ENCODE results near the gene WNK2.

The WNK2 gene

GRCh38 chr9:93137362-93137761 is 46.6 kb upstream of the WNK2 start:
- no peaks in the 10 kb centered on the region for H3K36me3 ChIP-seq (ENCODE audit: low read length)
- no peaks in the 10 kb centered on the region for H3K27me3 ChIP-seq (ENCODE audit: low read length)

GRCh38 chr9:93138171-93138764 is 45.7 kb upstream of the WNK2 start:
- Histone ChIP-seq H3K4me3 (ENCODE audit: insufficient read depth, low read length, poor library complexity, severe bottlenecking) (no peak overlapping the region), H4K20me1 (ENCODE audit: low read depth, low read length) (no peaks in the 10 kb centered on the region), H3K27me3 (ENCODE audit: low read length) (no peaks in the 10 kb centered on the region), H3K9me2 (replicated peaks; ENCODE audit: insufficient read depth, low read length) (no peaks in the 10 kb centered on the region), H3K4me2 (ENCODE audit: low read depth, low read length, poor library complexity, severe bottlenecking) (no peak overlapping the region), H3K9me3 (ENCODE audit: insufficient read depth, low read length) (no peaks in the 10 kb centered on the region), H3F3A (ENCODE audit: insufficient read depth) (no peaks in the 10 kb centered on the region), H3K79me2 (ENCODE audit: insufficient read depth, low read length) (no peaks in the 10 kb centered on the region), H3K27ac (ENCODE audit: low read depth, low read length) (no peak overlapping the region), H2AFZ (ENCODE audit: low read depth, low read length, severe bottlenecking) (no peak overlapping the region), H3K36me3 (ENCODE audit: low read length) (no peaks in the 10 kb centered on the region), H3K9ac (ENCODE audit: low read length) (no peak overlapping the region)
- TF ChIP-seq, protein P1, sequence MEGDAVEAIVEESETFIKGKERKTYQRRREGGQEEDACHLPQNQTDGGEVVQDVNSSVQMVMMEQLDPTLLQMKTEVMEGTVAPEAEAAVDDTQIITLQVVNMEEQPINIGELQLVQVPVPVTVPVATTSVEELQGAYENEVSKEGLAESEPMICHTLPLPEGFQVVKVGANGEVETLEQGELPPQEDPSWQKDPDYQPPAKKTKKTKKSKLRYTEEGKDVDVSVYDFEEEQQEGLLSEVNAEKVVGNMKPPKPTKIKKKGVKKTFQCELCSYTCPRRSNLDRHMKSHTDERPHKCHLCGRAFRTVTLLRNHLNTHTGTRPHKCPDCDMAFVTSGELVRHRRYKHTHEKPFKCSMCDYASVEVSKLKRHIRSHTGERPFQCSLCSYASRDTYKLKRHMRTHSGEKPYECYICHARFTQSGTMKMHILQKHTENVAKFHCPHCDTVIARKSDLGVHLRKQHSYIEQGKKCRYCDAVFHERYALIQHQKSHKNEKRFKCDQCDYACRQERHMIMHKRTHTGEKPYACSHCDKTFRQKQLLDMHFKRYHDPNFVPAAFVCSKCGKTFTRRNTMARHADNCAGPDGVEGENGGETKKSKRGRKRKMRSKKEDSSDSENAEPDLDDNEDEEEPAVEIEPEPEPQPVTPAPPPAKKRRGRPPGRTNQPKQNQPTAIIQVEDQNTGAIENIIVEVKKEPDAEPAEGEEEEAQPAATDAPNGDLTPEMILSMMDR (IDR thresholded peaks at IDR 0.05; ENCODE audit: insufficient read depth, low read length, poor library complexity, severe bottlenecking) = no peak
- no peak for TF ChIP-seq EZH2phosphoT487 (conservative IDR thresholded peaks at IDR 0.05; ENCODE audit: low read length)

More at GRCh38 chr9:93137362-93137761, 46.6 kb upstream of the WNK2 start:
- H3K27ac ChIP-seq (ENCODE audit: low read depth, low read length) = no peak overlapping the region
- TF ChIP-seq, protein P1 (IDR thresholded peaks at IDR 0.05; ENCODE audit: insufficient read depth, low read length, poor library complexity, severe bottlenecking) = no peak
- no peak for TF ChIP-seq EZH2phosphoT487 (conservative IDR thresholded peaks at IDR 0.05; ENCODE audit: low read length)
- no peaks in the 10 kb centered on the region for H3F3A ChIP-seq (ENCODE audit: insufficient read depth)
- no peaks in the 10 kb centered on the region for H3K9me2 ChIP-seq (replicated peaks; ENCODE audit: insufficient read depth, low read length)
- H2AFZ ChIP-seq (ENCODE audit: low read depth, low read length, severe bottlenecking) = no peak overlapping the region
- no peaks in the 10 kb centered on the region for H3K9me3 ChIP-seq (ENCODE audit: insufficient read depth, low read length)
- no peak overlapping the region for H3K4me3 ChIP-seq (ENCODE audit: insufficient read depth, low read length, poor library complexity, severe bottlenecking)
- H4K20me1 ChIP-seq (ENCODE audit: low read depth, low read length) = no peaks in the 10 kb centered on the region
- H3K79me2 ChIP-seq (ENCODE audit: insufficient read depth, low read length) = no peaks in the 10 kb centered on the region
- H3K9ac ChIP-seq (ENCODE audit: low read length) = no peak overlapping the region
- no peak overlapping the region for H3K4me2 ChIP-seq (ENCODE audit: low read depth, low read length, poor library complexity, severe bottlenecking)

DNA sequence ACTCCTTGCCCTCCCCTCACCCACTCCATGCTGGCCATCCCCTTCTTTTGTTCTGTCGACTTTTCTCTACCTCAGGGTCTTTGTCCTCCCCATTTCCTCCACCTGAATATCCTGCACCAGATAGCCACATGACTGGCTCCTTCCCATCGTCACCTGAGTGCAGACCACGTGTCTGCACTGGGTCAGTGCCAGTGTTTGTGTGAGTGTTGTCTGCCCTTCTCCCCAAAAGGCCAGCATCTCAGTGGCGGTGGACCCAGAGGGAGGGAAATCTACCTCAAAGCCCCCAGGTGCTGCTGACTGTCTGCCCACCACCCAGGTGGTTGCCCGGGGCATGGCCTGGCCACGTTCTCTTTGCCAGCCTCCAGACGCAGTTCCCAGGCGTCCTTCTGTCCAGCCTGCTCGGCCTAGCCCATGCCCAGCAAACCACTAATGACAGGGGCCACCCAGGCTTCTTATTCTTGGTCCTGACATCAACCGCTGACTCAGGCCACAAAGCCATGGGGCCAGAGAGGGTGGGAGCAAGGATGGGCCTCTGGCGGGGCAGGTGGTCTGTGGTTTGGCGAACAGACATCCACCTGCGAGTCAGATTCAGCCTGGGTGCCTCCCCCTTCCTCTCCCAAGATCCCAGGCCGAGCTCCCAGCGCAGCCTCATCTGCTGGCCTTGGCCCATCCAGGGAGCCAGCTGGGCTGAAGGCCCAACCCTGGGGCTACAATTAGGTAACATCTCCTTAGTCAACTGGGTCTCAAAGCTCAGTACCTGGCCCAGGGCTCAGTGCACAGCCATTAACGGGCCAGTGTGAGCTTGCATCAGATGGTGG is 44.4 kb upstream of the WNK2 start:
- Histone ChIP-seq H3K9me3 (ENCODE audit: insufficient read depth, low read length) (no peaks in the 10 kb centered on the region), H3K9ac (ENCODE audit: low read length) (no peak overlapping the region), H2AFZ (ENCODE audit: low read depth, low read length, severe bottlenecking) (no peak overlapping the region), H3K27ac (ENCODE audit: low read depth, low read length) (no peak overlapping the region), H3K4me2 (ENCODE audit: low read depth, low read length, poor library complexity, severe bottlenecking) (no peak overlapping the region), H3K9me2 (replicated peaks; ENCODE audit: insufficient read depth, low read length) (no peaks in the 10 kb centered on the region), H3K79me2 (ENCODE audit: insufficient read depth, low read length) (no peaks in the 10 kb centered on the region), H3K27me3 (ENCODE audit: low read length) (no peaks in the 10 kb centered on the region), H3K36me3 (ENCODE audit: low read length) (no peaks in the 10 kb centered on the region), H4K20me1 (ENCODE audit: low read depth, low read length) (no peaks in the 10 kb centered on the region), H3F3A (ENCODE audit: insufficient read depth) (no peaks in the 10 kb centered on the region), H3K4me3 (ENCODE audit: insufficient read depth, low read length, poor library complexity, severe bottlenecking) (no peak overlapping the region)
- TF ChIP-seq EZH2phosphoT487 (conservative IDR thresholded peaks at IDR 0.05; ENCODE audit: low read length) = no peak
- TF ChIP-seq, protein P1 (IDR thresholded peaks at IDR 0.05; ENCODE audit: insufficient read depth, low read length, poor library complexity, severe bottlenecking) = no peak
